GM18873 (cell line): ENCODE data around the gene ARL6.
"Not testable (repeated sequence)": the region's sequence is repeated elsewhere in the genome, so short reads cannot be mapped to it uniquely, and the experiment has no call there.

Source experiments
- ATAC-seq: cut with Tn5 transposase; IDR thresholded peaks from one replicate; pipeline ENCODE4 v1.9.1; 2021; ENCODE audit warnings: mild to moderate bottlenecking, moderate library complexity, moderate number of reproducible peaks; ENCODE audit not compliant: unreplicated experiment, low FRiP score

Gene ARL6

GRCh38 chr3:97820780-97821179, 56.2 kb downstream of the ARL6 start:
- no peak for ATAC-seq

GRCh38 chr3:97821287-97821773, 56.8 kb downstream of the ARL6 start:
- ATAC-seq = peak; percentile 49

GRCh38 chr3:97821774-97822358, 57.3 kb downstream of the ARL6 start, which contains the start of gene CRYBG3:
CRYBG3 (plus strand) TSS chr3:97822011; CDS start chr3:97822207, 196 bp downstream.
- peak; percentile 94 for ATAC-seq

- ATAC-seq = peak; percentile 17
Observed at GRCh38 chr3:97822359-97822775, 57.8 kb downstream of the ARL6 start.

- ATAC-seq = no peak
Observed at GRCh38 chr3:97823046-97824004, 58.8 kb downstream of the ARL6 start.

- no peak for ATAC-seq
Observed at GRCh38 chr3:97825101-97825500, 60.5 kb downstream of the ARL6 start.

GRCh38 chr3:97827741-97828471, 63.3 kb downstream of the ARL6 start:
- ATAC-seq = no peak

- ATAC-seq = no peak
Observed at GRCh38 chr3:97829198-97829597, 64.6 kb downstream of the ARL6 start.

GRCh38 chr3:97830638-97831037, 66.1 kb downstream of the ARL6 start:
- ATAC-seq = no peak

GRCh38 chr3:97831140-97831539, 66.6 kb downstream of the ARL6 start:
- no peak for ATAC-seq

- not testable (repeated sequence) for ATAC-seq
Observed at GRCh38 chr3:97833184-97833583, 68.6 kb downstream of the ARL6 start.

- ATAC-seq = no peak
Observed at GRCh38 chr3:97835761-97836160, 71.2 kb downstream of the ARL6 start.

GRCh38 chr3:97838393-97838792, 73.8 kb downstream of the ARL6 start:
- ATAC-seq = no peak

- no peak for ATAC-seq
Observed at GRCh38 chr3:97839944-97840343, 75.4 kb downstream of the ARL6 start.

GRCh38 chr3:97841304-97841703, 76.7 kb downstream of the ARL6 start:
- ATAC-seq = no peak

GRCh38 chr3:97841956-97842355, 77.4 kb downstream of the ARL6 start:
- ATAC-seq = no peak

- no peak for ATAC-seq
Observed at GRCh38 chr3:97848779-97849178, 84.2 kb downstream of the ARL6 start.
